ENCODE measurements around the gene MLN.

MLN gene

GRCh38 chr6:33813990-33814985 lies 10.5 kb upstream of the MLN start:
- ATAC-seq (ENCODE audit: low read depth) (no peak), DNase-seq (ENCODE audit: low spot score in 2 of 2) (no peak)
- Mint-ChIP-seq H3K9me3 (no peaks in the 10 kb centered on the region), H3K4me3 (no peak overlapping the region), H3K36me3 (no peaks in the 10 kb centered on the region), H3K27ac (no peak overlapping the region), H3K27me3 (peaks cover 26% of the 10 kb centered on the region), H3K4me1 (no peaks in the 10 kb centered on the region)

- H3K27ac Mint-ChIP-seq: no peak overlapping the region
- no peaks in the 10 kb centered on the region for H3K9me3 Mint-ChIP-seq
- ATAC-seq (ENCODE audit: low read depth): no peak
- H3K27me3 Mint-ChIP-seq: peaks cover 32% of the 10 kb centered on the region
- no peak for DNase-seq (ENCODE audit: low spot score in 2 of 2)
- no peaks in the 10 kb centered on the region for H3K36me3 Mint-ChIP-seq
- no peaks in the 10 kb centered on the region for H3K4me1 Mint-ChIP-seq
- H3K4me3 Mint-ChIP-seq: no peak overlapping the region
These were observed 9.6 kb upstream of the MLN start for GRCh38 chr6:33813246-33813904.

- DNase-seq (ENCODE audit: low spot score in 2 of 2): no peak
- Mint-ChIP-seq H3K27me3 (peaks cover 39% of the 10 kb centered on the region), H3K27ac (no peak overlapping the region), H3K9me3 (no peaks in the 10 kb centered on the region), H3K36me3 (no peaks in the 10 kb centered on the region), H3K4me3 (no peak overlapping the region), H3K4me1 (peaks cover 3% of the 10 kb centered on the region)
- ATAC-seq (ENCODE audit: low read depth): no peak
These were observed 8.9 kb upstream of the MLN start for GRCh38 chr6:33812669-33813068.

GRCh38 chr6:33809594-33809993 lies 5.8 kb upstream of the MLN start:
- no peak overlapping the region for H3K27ac Mint-ChIP-seq
- H3K9me3 Mint-ChIP-seq: no peaks in the 10 kb centered on the region
- DNase-seq (ENCODE audit: low spot score in 2 of 2) (no peak), ATAC-seq (ENCODE audit: low read depth) (no peak)
- H3K4me3 Mint-ChIP-seq: no peak overlapping the region
- H3K4me1 Mint-ChIP-seq: peaks cover 8% of the 10 kb centered on the region
- peaks cover 46% of the 10 kb centered on the region for H3K27me3 Mint-ChIP-seq
- no peaks in the 10 kb centered on the region for H3K36me3 Mint-ChIP-seq

- no peak for ATAC-seq (ENCODE audit: low read depth)
- H3K36me3 Mint-ChIP-seq: no peaks in the 10 kb centered on the region
- H3K27ac Mint-ChIP-seq: no peak overlapping the region
These were observed 4.9 kb upstream of the MLN start for GRCh38 chr6:33808641-33809180.

GRCh38 chr6:33807606-33808005 lies 3.8 kb upstream of the MLN start:
- no peak overlapping the region for H3K4me3 Mint-ChIP-seq

More at GRCh38 chr6:33808641-33809180, 4.9 kb upstream of the MLN start:
- H3K4me1 Mint-ChIP-seq: peaks cover 8% of the 10 kb centered on the region
- no peak overlapping the region for H3K4me3 Mint-ChIP-seq
- no peaks in the 10 kb centered on the region for H3K9me3 Mint-ChIP-seq
- peaks cover 49% of the 10 kb centered on the region for H3K27me3 Mint-ChIP-seq
- DNase-seq (ENCODE audit: low spot score in 2 of 2): no peak

GRCh38 chr6:33806841-33807240 lies 3.0 kb upstream of the MLN start:
- DNase-seq (ENCODE audit: low spot score in 2 of 2) (no peak), ATAC-seq (ENCODE audit: low read depth) (no peak)
- no peaks in the 10 kb centered on the region for H3K9me3 Mint-ChIP-seq
- no peak overlapping the region for H3K27ac Mint-ChIP-seq
- no peak overlapping the region for H3K4me3 Mint-ChIP-seq
- H3K27me3 Mint-ChIP-seq: peaks cover 43% of the 10 kb centered on the region
- H3K4me1 Mint-ChIP-seq: peaks cover 8% of the 10 kb centered on the region
- no peaks in the 10 kb centered on the region for H3K36me3 Mint-ChIP-seq

More at GRCh38 chr6:33807606-33808005, 3.8 kb upstream of the MLN start:
- DNase-seq (ENCODE audit: low spot score in 2 of 2) (no peak), ATAC-seq (ENCODE audit: low read depth) (no peak)
- H3K9me3 Mint-ChIP-seq: no peaks in the 10 kb centered on the region
- H3K27ac Mint-ChIP-seq: no peak overlapping the region
- peaks cover 46% of the 10 kb centered on the region for H3K27me3 Mint-ChIP-seq
- H3K4me1 Mint-ChIP-seq: peaks cover 8% of the 10 kb centered on the region
- H3K36me3 Mint-ChIP-seq: no peaks in the 10 kb centered on the region

GRCh38 chr6:33802186-33802958 lies 1.4 kb downstream of the MLN start:
- DNase-seq (ENCODE audit: low spot score in 2 of 2) (no peak), ATAC-seq (ENCODE audit: low read depth) (no peak)
- Mint-ChIP-seq H3K4me3 (no peak overlapping the region), H3K27ac (no peak overlapping the region), H3K27me3 (peaks cover 37% of the 10 kb centered on the region), H3K36me3 (no peaks in the 10 kb centered on the region), H3K9me3 (no peaks in the 10 kb centered on the region), H3K4me1 (peaks cover 2% of the 10 kb centered on the region)

- H3K4me1 Mint-ChIP-seq: no peaks in the 10 kb centered on the region
- peaks cover 39% of the 10 kb centered on the region for H3K27me3 Mint-ChIP-seq
- no peak for DNase-seq (ENCODE audit: low spot score in 2 of 2)
- H3K4me3 Mint-ChIP-seq: no peak overlapping the region
- H3K27ac Mint-ChIP-seq: no peak overlapping the region
- no peak for ATAC-seq (ENCODE audit: low read depth)
- no peaks in the 10 kb centered on the region for H3K9me3 Mint-ChIP-seq
- no peaks in the 10 kb centered on the region for H3K36me3 Mint-ChIP-seq
These were observed 2.2 kb downstream of the MLN start for GRCh38 chr6:33801611-33802010.

GRCh38 chr6:33800248-33800969 lies 3.4 kb downstream of the MLN start:
- no peaks in the 10 kb centered on the region for H3K36me3 Mint-ChIP-seq
- H3K4me1 Mint-ChIP-seq: no peaks in the 10 kb centered on the region
- ATAC-seq (ENCODE audit: low read depth) (no peak), DNase-seq (ENCODE audit: low spot score in 2 of 2) (no peak)
- H3K27ac Mint-ChIP-seq: no peak overlapping the region
- H3K27me3 Mint-ChIP-seq: peaks cover 36% of the 10 kb centered on the region
- no peak overlapping the region for H3K4me3 Mint-ChIP-seq
- H3K9me3 Mint-ChIP-seq: no peaks in the 10 kb centered on the region

- DNase-seq (ENCODE audit: low spot score in 2 of 2): no peak
- no peak overlapping the region for H3K4me3 Mint-ChIP-seq
- no peaks in the 10 kb centered on the region for H3K9me3 Mint-ChIP-seq
- ATAC-seq (ENCODE audit: low read depth): no peak
- peaks cover 30% of the 10 kb centered on the region for H3K27me3 Mint-ChIP-seq
- no peak overlapping the region for H3K27ac Mint-ChIP-seq
- no peaks in the 10 kb centered on the region for H3K36me3 Mint-ChIP-seq
- no peaks in the 10 kb centered on the region for H3K4me1 Mint-ChIP-seq
These were observed 4.2 kb downstream of the MLN start for GRCh38 chr6:33799454-33800113.

- H3K27me3 Mint-ChIP-seq: peaks cover 26% of the 10 kb centered on the region
- H3K9me3 Mint-ChIP-seq: no peaks in the 10 kb centered on the region
- no peak for DNase-seq (ENCODE audit: low spot score in 2 of 2)
- no peak for ATAC-seq (ENCODE audit: low read depth)
- no peak overlapping the region for H3K4me3 Mint-ChIP-seq
- H3K4me1 Mint-ChIP-seq: no peaks in the 10 kb centered on the region
- H3K27ac Mint-ChIP-seq: no peak overlapping the region
- no peaks in the 10 kb centered on the region for H3K36me3 Mint-ChIP-seq
These were observed 5.4 kb downstream of the MLN start for GRCh38 chr6:33798343-33798848.
